ENCODE data around the gene TMEM114. TPM values are rescaled to one million over a fixed set of nuclear protein-coding genes. Genes with fewer than 3 reads are reported as not detected.

Gene TMEM114
- total RNA-seq, 1 experiment from 2014 or later, result not detected

DNA sequence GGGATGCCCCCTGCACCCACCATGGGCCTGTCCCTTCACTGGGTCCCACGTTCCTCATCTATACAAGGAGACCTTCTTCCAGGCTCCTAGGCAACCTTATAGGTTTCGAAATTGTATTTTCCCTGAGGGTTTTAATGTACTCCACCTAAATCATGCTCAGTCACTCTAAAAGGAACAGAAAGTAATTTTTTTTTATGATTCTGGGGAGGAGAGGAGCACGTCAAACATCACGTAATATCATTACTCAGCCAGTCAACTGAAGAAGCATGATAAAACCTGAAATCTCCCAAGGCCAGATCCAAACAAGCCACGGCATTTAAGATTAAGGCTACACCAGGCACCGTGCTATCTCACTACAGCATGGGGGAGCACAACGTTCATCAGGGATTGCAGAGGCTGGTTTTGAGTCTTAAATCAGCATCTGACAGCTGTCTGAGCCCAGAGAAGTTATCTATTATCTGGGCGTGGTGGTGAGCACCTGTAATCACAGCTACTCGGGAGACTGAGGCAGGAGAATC, 3.9 kb upstream of the TMEM114 start:
- Histone ChIP-seq H3K27me3 (ENCODE audit: insufficient read depth, low read length) (peaks cover 5% of the 10 kb centered on the region; the same call in 1 of the 2 replicates), H3K36me3 (ENCODE audit: control insufficient read depth in 1 of 2, insufficient read depth in 2 of 2, low read length in 2 of 2) (no peaks in the 10 kb centered on the region), H3K9ac (ENCODE audit: low read length) (no peak overlapping the region), H2AFZ (ENCODE audit: low read depth, low read length, poor library complexity, severe bottlenecking) (no peak overlapping the region), H3K9me2 (ENCODE audit: insufficient read depth) (no peaks in the 10 kb centered on the region), H3K79me2 (ENCODE audit: insufficient read depth, low read length) (no peaks in the 10 kb centered on the region), H3K4me3 (replicated peaks in 1 of 2; ENCODE audit: low read depth in 1 of 2, low read length in 2 of 2) (no peak overlapping the region), H3K9me3 (ENCODE audit: control insufficient read depth in 1 of 2, insufficient read depth in 1 of 2, low read depth in 1 of 2, low read length in 2 of 2) (no peaks in the 10 kb centered on the region), H4K20me1 (ENCODE audit: insufficient read depth) (no peaks in the 10 kb centered on the region), H3K4me1 (ENCODE audit: control insufficient read depth in 1 of 2, insufficient read depth in 2 of 2, low read length in 2 of 2) (no peaks in the 10 kb centered on the region), H3K4me2 (ENCODE audit: low read length) (no peak overlapping the region), H3K27ac (ENCODE audit: low read depth, low read length) (no peak overlapping the region)
- ATAC-seq (no peak), DNase-seq (ENCODE audit: low read depth, low spot score) (no peak)
- no peak for TF ChIP-seq EGR1 (IDR thresholded peaks at IDR 0.05; ENCODE audit: low read depth)
- no peak for TF ChIP-seq TCF7L2 (IDR thresholded peaks at IDR 0.05; ENCODE audit: borderline replicate concordance, extremely low read depth, insufficient read depth, insufficient read length)
- TF ChIP-seq CBX3 (IDR thresholded peaks at IDR 0.05; ENCODE audit: low read depth), result no peak
- TF ChIP-seq ZFX (IDR thresholded peaks at IDR 0.05), result no peak
- TF ChIP-seq RAD21 (IDR thresholded peaks at IDR 0.05; ENCODE audit: low read depth), result no peak
- TF ChIP-seq SRF (IDR thresholded peaks at IDR 0.05; ENCODE audit: low read depth), result no peak
- TF ChIP-seq FOSL1 (IDR thresholded peaks at IDR 0.05; ENCODE audit: low read depth), result no peak
- TF ChIP-seq SP1 (IDR thresholded peaks at IDR 0.05; ENCODE audit: low read depth), result no peak
- TF ChIP-seq POLR2A (IDR thresholded peaks at IDR 0.05; ENCODE audit: borderline replicate concordance, extremely low read depth, insufficient read depth, insufficient read length), result no peak
- TF ChIP-seq, protein P1, sequence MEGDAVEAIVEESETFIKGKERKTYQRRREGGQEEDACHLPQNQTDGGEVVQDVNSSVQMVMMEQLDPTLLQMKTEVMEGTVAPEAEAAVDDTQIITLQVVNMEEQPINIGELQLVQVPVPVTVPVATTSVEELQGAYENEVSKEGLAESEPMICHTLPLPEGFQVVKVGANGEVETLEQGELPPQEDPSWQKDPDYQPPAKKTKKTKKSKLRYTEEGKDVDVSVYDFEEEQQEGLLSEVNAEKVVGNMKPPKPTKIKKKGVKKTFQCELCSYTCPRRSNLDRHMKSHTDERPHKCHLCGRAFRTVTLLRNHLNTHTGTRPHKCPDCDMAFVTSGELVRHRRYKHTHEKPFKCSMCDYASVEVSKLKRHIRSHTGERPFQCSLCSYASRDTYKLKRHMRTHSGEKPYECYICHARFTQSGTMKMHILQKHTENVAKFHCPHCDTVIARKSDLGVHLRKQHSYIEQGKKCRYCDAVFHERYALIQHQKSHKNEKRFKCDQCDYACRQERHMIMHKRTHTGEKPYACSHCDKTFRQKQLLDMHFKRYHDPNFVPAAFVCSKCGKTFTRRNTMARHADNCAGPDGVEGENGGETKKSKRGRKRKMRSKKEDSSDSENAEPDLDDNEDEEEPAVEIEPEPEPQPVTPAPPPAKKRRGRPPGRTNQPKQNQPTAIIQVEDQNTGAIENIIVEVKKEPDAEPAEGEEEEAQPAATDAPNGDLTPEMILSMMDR (IDR thresholded peaks at IDR 0.05 in 2 of 3, conservative IDR thresholded peaks at IDR 0.05 in 1 of 3; ENCODE audit: borderline replicate concordance in 1 of 3, insufficient read depth in 1 of 3, low read depth in 2 of 3, low read length in 2 of 3), result no peak
- TF ChIP-seq, protein P2, sequence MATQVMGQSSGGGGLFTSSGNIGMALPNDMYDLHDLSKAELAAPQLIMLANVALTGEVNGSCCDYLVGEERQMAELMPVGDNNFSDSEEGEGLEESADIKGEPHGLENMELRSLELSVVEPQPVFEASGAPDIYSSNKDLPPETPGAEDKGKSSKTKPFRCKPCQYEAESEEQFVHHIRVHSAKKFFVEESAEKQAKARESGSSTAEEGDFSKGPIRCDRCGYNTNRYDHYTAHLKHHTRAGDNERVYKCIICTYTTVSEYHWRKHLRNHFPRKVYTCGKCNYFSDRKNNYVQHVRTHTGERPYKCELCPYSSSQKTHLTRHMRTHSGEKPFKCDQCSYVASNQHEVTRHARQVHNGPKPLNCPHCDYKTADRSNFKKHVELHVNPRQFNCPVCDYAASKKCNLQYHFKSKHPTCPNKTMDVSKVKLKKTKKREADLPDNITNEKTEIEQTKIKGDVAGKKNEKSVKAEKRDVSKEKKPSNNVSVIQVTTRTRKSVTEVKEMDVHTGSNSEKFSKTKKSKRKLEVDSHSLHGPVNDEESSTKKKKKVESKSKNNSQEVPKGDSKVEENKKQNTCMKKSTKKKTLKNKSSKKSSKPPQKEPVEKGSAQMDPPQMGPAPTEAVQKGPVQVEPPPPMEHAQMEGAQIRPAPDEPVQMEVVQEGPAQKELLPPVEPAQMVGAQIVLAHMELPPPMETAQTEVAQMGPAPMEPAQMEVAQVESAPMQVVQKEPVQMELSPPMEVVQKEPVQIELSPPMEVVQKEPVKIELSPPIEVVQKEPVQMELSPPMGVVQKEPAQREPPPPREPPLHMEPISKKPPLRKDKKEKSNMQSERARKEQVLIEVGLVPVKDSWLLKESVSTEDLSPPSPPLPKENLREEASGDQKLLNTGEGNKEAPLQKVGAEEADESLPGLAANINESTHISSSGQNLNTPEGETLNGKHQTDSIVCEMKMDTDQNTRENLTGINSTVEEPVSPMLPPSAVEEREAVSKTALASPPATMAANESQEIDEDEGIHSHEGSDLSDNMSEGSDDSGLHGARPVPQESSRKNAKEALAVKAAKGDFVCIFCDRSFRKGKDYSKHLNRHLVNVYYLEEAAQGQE (IDR thresholded peaks at IDR 0.05; ENCODE audit: low read depth), result no peak
- no peak for TF ChIP-seq SIN3A (IDR thresholded peaks at IDR 0.05; ENCODE audit: low read depth)
- no peak for TF ChIP-seq EZH2 (IDR thresholded peaks at IDR 0.05)
- no peak for TF ChIP-seq YY1 (IDR thresholded peaks at IDR 0.05; ENCODE audit: extremely low read depth, insufficient replicate concordance, low read depth, low read length)
- CTCF ChIA-PET, result no interaction called here
- BruUV-seq (replicated peaks), result no TSS peak
- RAD21 ChIA-PET (ENCODE audit: low non-redundant PET in 1 of 2, low total read pairs in 2 of 2, uncharacterized antibody in 2 of 2, unreplicated experiment in 2 of 2), result no interaction called here
- POLR2A ChIA-PET, result no interaction called here
- intact Hi-C loops (cut with micrococcal nuclease), result no loop called here

Data from HCT116 (cell line).